Ascending aorta (tissue), 2 donors: Measurements from ENCODE around the gene RXRA. TPM values are rescaled to one million over a fixed set of nuclear protein-coding genes. Genes with fewer than 3 reads are reported as not detected.

Source experiments
- DNase-seq, 2 donors: peaks; one replicate each; pipeline ENCODE4 v3.0.0-alpha.2; 2019; ENCODE audit warnings: low spot score in 2 of 2
- H3K27ac ChIP-seq, 2 donors: fragments of 200-600 bp; sonication (generic); one replicate each; pipeline ENCODE4 v1.5.1; 2016 to 2017; ENCODE audit warnings: mild to moderate bottlenecking in 1 of 2
- H3K27me3 ChIP-seq: fragments of 200-600 bp; sonication (generic); one replicate; pipeline ENCODE4 v1.5.1; 2017
- H3K36me3 ChIP-seq, 2 donors: fragments of 200-600 bp; sonication (generic); one replicate each; pipeline ENCODE4 v1.5.1; 2016
- H3K4me1 ChIP-seq, 2 donors: fragments of 200-600 bp; sonication (generic); one replicate each; pipeline ENCODE4 v1.5.1; 2016 to 2017; ENCODE audit warnings: mild to moderate bottlenecking in 1 of 2
- H3K4me3 ChIP-seq, 2 donors: fragments of 200-600 bp; sonication (generic); one replicate each; pipeline ENCODE4 v1.5.1; 2016 to 2017; ENCODE audit warnings: mild to moderate bottlenecking in 1 of 2
- H3K9me3 ChIP-seq, 2 donors: fragments of 200-600 bp; sonication (generic); one replicate each; pipeline ENCODE4 v1.5.1; 2016
- CTCF ChIP-seq, 3 experiments: fragments of 200-600 bp in 2 of 3; fragments of 450-650 bp in 1 of 3; sonication (generic) in 2 of 3; IDR thresholded peaks; one replicate each; pipeline ENCODE4 v1.5.1; 2016 to 2019; ENCODE audit warnings: antibody characterized with exemption in 3 of 3, mild to moderate bottlenecking in 1 of 3, moderate library complexity in 1 of 3
- intact Hi-C: fragments of 100-400 bp; cut with DNase I; formaldehyde crosslinking; loops from one replicate; pipeline ENCODE4 v1.15.1; 2023
- total RNA-seq: library from RNA; depleted of rRNA; stranded (reverse); fragments of >200 nt; gene quantifications from one replicate; pipeline ENCODE4 v1.1.0, GENCODE V29; 2016

RXRA gene
- total RNA-seq, 1 donor from 2014 or later: 64.1 TPM

GRCh38 chr9:134291961-134292871, 34.0 kb upstream of the RXRA start:
- H3K9me3 ChIP-seq: no peaks in the 10 kb centered on the region
- peaks cover 0 to 6% of the 10 kb centered on the region in 2 donors for H3K4me1 ChIP-seq
- H3K27me3 ChIP-seq: no peaks in the 10 kb centered on the region
- no peak overlapping the region for H3K27ac ChIP-seq
- TF ChIP-seq CTCF (IDR thresholded peaks at IDR 0.05): no peak
- no peaks in the 10 kb centered on the region for H3K36me3 ChIP-seq
- intact Hi-C loops: no loop called here
- H3K4me3 ChIP-seq: no peak overlapping the region
- no peak for DNase-seq

- no peak for DNase-seq
- H3K4me3 ChIP-seq: no peak overlapping the region
- TF ChIP-seq CTCF (IDR thresholded peaks at IDR 0.05): no peak
- H3K27me3 ChIP-seq: no peaks in the 10 kb centered on the region
- H3K4me1 ChIP-seq: peaks cover 0 to 6% of the 10 kb centered on the region in 2 donors
- H3K27ac ChIP-seq: no peak overlapping the region
- intact Hi-C loops: no loop called here
- H3K36me3 ChIP-seq: no peaks in the 10 kb centered on the region
- H3K9me3 ChIP-seq: no peaks in the 10 kb centered on the region
These were observed 33.2 kb upstream of the RXRA start for GRCh38 chr9:134293031-134293521.

GRCh38 chr9:134293611-134294152, 32.6 kb upstream of the RXRA start:
- Histone ChIP-seq H3K4me3 (peak overlapping the region; percentile 7 to 49), H3K27ac (no peak overlapping the region), H3K4me1 (peaks cover 0 to 6% of the 10 kb centered on the region in 2 donors), H3K36me3 (no peaks in the 10 kb centered on the region), H3K27me3 (no peaks in the 10 kb centered on the region), H3K9me3 (no peaks in the 10 kb centered on the region)
- DNase-seq: no peak
- intact Hi-C loops: no loop called here
- TF ChIP-seq CTCF (IDR thresholded peaks at IDR 0.05): no peak

- Histone ChIP-seq H3K27me3 (no peaks in the 10 kb centered on the region), H3K9me3 (no peaks in the 10 kb centered on the region), H3K36me3 (no peaks in the 10 kb centered on the region), H3K4me1 (peaks cover 0 to 6% of the 10 kb centered on the region in 2 donors), H3K4me3 (peak overlapping the region in 1 of 2 donors; percentile 49), H3K27ac (no peak overlapping the region)
- DNase-seq: no peak
- no peak for TF ChIP-seq CTCF (IDR thresholded peaks at IDR 0.05)
- intact Hi-C loops: no loop called here
These were observed 31.8 kb upstream of the RXRA start for GRCh38 chr9:134294153-134295071.

- Histone ChIP-seq H3K4me1 (peaks cover 0 to 6% of the 10 kb centered on the region in 2 donors), H3K4me3 (no peak overlapping the region), H3K27ac (no peak overlapping the region), H3K36me3 (no peaks in the 10 kb centered on the region), H3K9me3 (no peaks in the 10 kb centered on the region), H3K27me3 (no peaks in the 10 kb centered on the region)
- intact Hi-C loops: no loop called here
- DNase-seq: no peak
- TF ChIP-seq CTCF (IDR thresholded peaks at IDR 0.05): no peak
These were observed 31.0 kb upstream of the RXRA start for GRCh38 chr9:134295101-134295745.
